ENCODE data around the gene ARMC2. TPM values are rescaled to one million over a fixed set of nuclear protein-coding genes. Genes with fewer than 3 reads are reported as not detected.
"Not testable (repeated sequence)": the region's sequence is repeated elsewhere in the genome, so short reads cannot be mapped to it uniquely, and the experiment has no call there.

Gene ARMC2
- total RNA-seq, 2 experiments from 2014 or later: 2.6 to 8.4 TPM

DNA sequence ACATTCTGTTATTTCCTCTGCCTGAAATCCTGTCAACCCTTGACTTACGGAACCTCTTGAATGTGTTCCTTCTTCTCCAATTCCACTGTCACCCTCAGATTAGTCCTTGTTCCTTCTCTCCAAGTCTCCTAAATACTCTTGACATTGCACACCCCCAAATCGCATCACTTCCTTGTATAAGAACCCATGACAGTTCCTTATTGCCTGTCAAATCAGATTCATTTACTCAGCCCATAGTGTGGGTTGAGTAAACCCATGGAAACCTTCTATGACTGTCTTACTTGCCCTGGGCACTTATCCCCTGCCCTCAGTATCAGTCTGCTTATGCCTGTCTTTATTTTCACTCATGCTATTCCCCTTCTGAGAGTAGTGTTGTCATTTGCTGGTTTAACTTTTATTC is 40.5 kb downstream of the ARMC2 start:
- Histone ChIP-seq H3K9me2 (ENCODE audit: insufficient read depth, low read length) (no peaks in the 10 kb centered on the region), H3K36me3 (ENCODE audit: insufficient read depth, low read length) (no peaks in the 10 kb centered on the region), H3K4me3 (ENCODE audit: low read depth, low read length, poor library complexity, severe bottlenecking) (no peak overlapping the region), H4K20me1 (ENCODE audit: insufficient read depth, low read length) (no peaks in the 10 kb centered on the region), H3K4me1 (ENCODE audit: insufficient read depth, low read length, poor library complexity, severe bottlenecking) (peaks cover 11% of the 10 kb centered on the region), H2AFZ (ENCODE audit: low read length) (no peak overlapping the region), H3K4me2 (ENCODE audit: low read length) (no peak overlapping the region), H3K27ac (ENCODE audit: low read depth, low read length, poor library complexity, severe bottlenecking) (no peak overlapping the region), H3K79me2 (ENCODE audit: insufficient read depth, low read depth, low read length) (no peaks in the 10 kb centered on the region), H3K9me3 (ENCODE audit: low read length) (no peaks in the 10 kb centered on the region)
- CTCF ChIA-PET (ENCODE audit: unreplicated experiment): no interaction called here
- intact Hi-C loops (cut with micrococcal nuclease; ENCODE audit: unreplicated experiment): no loop called here
- no peak for TF ChIP-seq CTCF (conservative IDR thresholded peaks at IDR 0.05; ENCODE audit: low read length)
- TF ChIP-seq EZH2phosphoT487 (IDR thresholded peaks at IDR 0.05; ENCODE audit: borderline replicate concordance, low read depth, low read length): no peak
- BruUV-seq (replicated peaks): no TSS peak
- POLR2A ChIA-PET: no interaction called here
- no peak for DNase-seq (ENCODE audit: low spot score)

DNA sequence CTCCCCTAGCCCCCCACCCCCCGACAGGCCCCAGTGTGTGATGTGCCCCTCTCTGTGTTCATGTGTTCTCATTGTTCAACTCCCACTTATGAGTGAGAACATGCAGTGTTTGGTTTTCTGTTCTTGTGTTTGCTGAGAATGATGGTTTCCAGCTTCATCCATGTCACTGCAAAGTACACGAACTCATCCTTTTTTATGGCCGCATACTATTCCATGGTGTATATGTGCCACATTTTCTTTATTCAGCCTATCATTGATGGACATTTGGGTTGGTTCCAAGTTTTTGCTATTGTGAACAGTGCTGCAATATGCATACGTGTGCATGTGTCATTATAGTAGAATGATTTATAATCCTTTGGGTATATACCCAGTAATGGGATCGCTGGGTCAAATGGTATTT is 42.7 kb downstream of the ARMC2 start:
- H4K20me1 ChIP-seq (ENCODE audit: insufficient read depth, low read length); H3K4me3 ChIP-seq (ENCODE audit: low read depth, low read length, poor library complexity, severe bottlenecking); BruUV-seq (replicated peaks); CTCF ChIA-PET (ENCODE audit: unreplicated experiment); H3K4me2 ChIP-seq (ENCODE audit: low read length); H3K27ac ChIP-seq (ENCODE audit: low read depth, low read length, poor library complexity, severe bottlenecking); DNase-seq (ENCODE audit: low spot score); H3K79me2 ChIP-seq (ENCODE audit: insufficient read depth, low read depth, low read length); H3K4me1 ChIP-seq (ENCODE audit: insufficient read depth, low read length, poor library complexity, severe bottlenecking); H3K9me3 ChIP-seq (ENCODE audit: low read length); H3K36me3 ChIP-seq (ENCODE audit: insufficient read depth, low read length); H2AFZ ChIP-seq (ENCODE audit: low read length); H3K9me2 ChIP-seq (ENCODE audit: insufficient read depth, low read length): not testable (repeated sequence)
- intact Hi-C loops (cut with micrococcal nuclease; ENCODE audit: unreplicated experiment): loop anchor here (5.0 kb wide), 1 partner anchor 109 kb away; no protein-coding TSS in a partner anchor
- POLR2A ChIA-PET: interaction anchor here (1.0 kb wide), 1 partner anchor 175 kb away, joined by 4 read pairs; no protein-coding TSS in a partner anchor

DNA sequence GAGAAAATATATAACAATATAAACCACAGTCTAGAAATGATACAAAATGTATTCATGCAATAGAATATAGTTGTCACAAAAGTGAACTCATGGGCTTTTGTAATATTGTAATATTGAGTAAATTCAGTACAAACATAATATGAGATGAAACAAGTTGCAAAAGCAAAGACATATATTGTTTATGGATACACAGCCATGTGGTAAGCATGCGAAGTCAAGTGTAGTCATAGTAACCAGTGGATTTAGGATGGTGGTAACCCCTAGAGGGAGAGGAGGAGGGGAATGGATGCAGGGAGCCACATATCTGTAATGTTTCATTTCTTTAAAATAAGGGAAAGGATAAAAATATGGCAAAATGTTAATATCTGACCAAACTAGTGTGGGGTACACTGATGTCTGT is 47.3 kb downstream of the ARMC2 start:
- ChIA-PET POLR2A (no interaction called here), CTCF (ENCODE audit: unreplicated experiment) (no interaction called here)
- no peaks in the 10 kb centered on the region for H4K20me1 ChIP-seq (ENCODE audit: insufficient read depth, low read length)
- no peaks in the 10 kb centered on the region for H3K9me2 ChIP-seq (ENCODE audit: insufficient read depth, low read length)
- no peaks in the 10 kb centered on the region for H3K9me3 ChIP-seq (ENCODE audit: low read length)
- no peak overlapping the region for H3K4me3 ChIP-seq (ENCODE audit: low read depth, low read length, poor library complexity, severe bottlenecking)
- intact Hi-C loops (cut with micrococcal nuclease; ENCODE audit: unreplicated experiment): loop anchor here (5.0 kb wide), 1 partner anchor 223 kb away; no protein-coding TSS in a partner anchor
- no peak overlapping the region for H3K27ac ChIP-seq (ENCODE audit: low read depth, low read length, poor library complexity, severe bottlenecking)
- BruUV-seq (replicated peaks): no TSS peak
- peaks cover 16% of the 10 kb centered on the region for H3K4me1 ChIP-seq (ENCODE audit: insufficient read depth, low read length, poor library complexity, severe bottlenecking)
- no peaks in the 10 kb centered on the region for H3K36me3 ChIP-seq (ENCODE audit: insufficient read depth, low read length)
- TF ChIP-seq CTCF (conservative IDR thresholded peaks at IDR 0.05; ENCODE audit: low read length) (no peak), EZH2phosphoT487 (IDR thresholded peaks at IDR 0.05; ENCODE audit: borderline replicate concordance, low read depth, low read length) (no peak)
- DNase-seq (ENCODE audit: low spot score): no peak
- H3K79me2 ChIP-seq (ENCODE audit: insufficient read depth, low read depth, low read length): no peaks in the 10 kb centered on the region
- no peak overlapping the region for H2AFZ ChIP-seq (ENCODE audit: low read length)
- H3K4me2 ChIP-seq (ENCODE audit: low read length): no peak overlapping the region

Data from OCI-LY7 (cell line).